Bronchial epithelial cell (primary cell): ENCODE results near the gene TUSC2. TPM values are rescaled to one million over a fixed set of nuclear protein-coding genes. Genes with fewer than 3 reads are reported as not detected.

Source experiments
- DNase-seq: peaks from one replicate; pipeline ENCODE4 v3.0.0-alpha.2; 2010; ENCODE audit warnings: low read depth
- FAIRE-seq: peaks from 2 replicates; lab custom pipeline; 2011; peaks lifted over from hg19 to GRCh38; lab: Jason Lieb, UNC
- H3K27me3 ChIP-seq: 2 replicates; pipeline ENCODE4 v1.5.1; 2011; ENCODE audit warnings: low read length; ENCODE audit not compliant: control insufficient read depth, insufficient read depth
- H3K36me3 ChIP-seq: 2 replicates; pipeline ENCODE4 v1.5.1; 2011; ENCODE audit warnings: low read length; ENCODE audit not compliant: control insufficient read depth, insufficient read depth
- H3K4me3 ChIP-seq: 2 replicates; pipeline ENCODE4 v1.5.1; 2011; ENCODE audit warnings: mild to moderate bottlenecking, low read depth, low read length, control low read depth
- CTCF ChIP-seq: IDR thresholded peaks from 2 replicates; pipeline ENCODE4 v1.5.1; 2011; ENCODE audit warnings: mild to moderate bottlenecking, moderate library complexity, low read length, control low read depth, inconsistent platforms; ENCODE audit not compliant: insufficient read depth, severe bottlenecking
- total RNA-seq: library from RNA; depleted of rRNA; stranded (reverse); fragments of >200 nt; gene quantifications from 2 replicates; pipeline ENCODE4 v1.2.1, GENCODE V29; 2014

The TUSC2 gene
- total RNA-seq, 1 donor from 2014 or later = 21.9 TPM

DNA sequence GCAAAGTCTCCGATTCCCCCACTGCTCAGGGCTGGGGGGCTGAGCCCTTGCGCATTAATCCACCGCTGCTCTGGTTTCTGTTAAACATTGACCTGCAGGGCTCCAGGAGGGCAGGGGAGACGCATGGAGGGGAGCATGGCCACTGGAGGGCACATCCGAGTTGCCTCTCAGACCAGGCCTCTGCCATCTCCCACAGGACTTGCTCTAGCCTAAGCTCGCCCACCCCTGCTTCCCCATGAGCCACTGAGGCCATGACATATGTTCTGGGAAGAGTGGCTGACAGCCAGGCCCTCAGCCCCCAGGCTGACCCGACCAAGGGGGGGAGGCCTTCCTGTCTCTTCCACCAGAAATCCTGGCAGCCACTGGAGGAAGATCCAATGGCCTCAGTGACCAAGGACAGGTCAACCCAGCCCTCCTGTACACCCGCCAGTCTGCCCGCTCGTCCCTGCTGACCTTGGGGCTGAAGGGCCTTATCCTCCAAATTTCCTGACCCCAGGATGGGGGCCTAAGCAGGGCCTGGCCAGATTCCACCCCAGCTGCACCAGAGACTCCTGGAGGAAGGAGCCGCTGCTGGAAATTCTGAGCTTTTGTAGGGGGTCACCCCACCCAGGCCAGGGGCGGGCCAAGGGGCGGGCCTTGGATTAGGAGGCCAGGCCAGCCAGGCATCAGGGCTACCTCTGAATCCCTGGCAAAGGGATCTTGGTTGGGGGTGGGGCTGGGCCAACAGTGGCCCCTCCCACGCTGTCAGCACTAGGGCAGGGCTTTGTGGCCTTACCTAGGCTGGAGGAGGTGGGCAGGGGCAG lies 24.8 kb downstream of the TUSC2 start, which contains the start of gene HYAL1:
Gene HYAL1 (minus strand): TSS at position 562 of the 803 bp plus-strand sequence. CDS start 618 bp downstream, outside the sequence.
- Histone ChIP-seq H3K36me3 (no peaks in the 10 kb centered on the region), H3K27me3 (no peaks in the 10 kb centered on the region), H3K4me3 (no peak within 1 kb of the TSS)
- FAIRE-seq (no peak), DNase-seq (peak; percentile 18)
- peak; percentile 20 for TF ChIP-seq CTCF

GRCh38 chr3:50302095-50303012 lies 25.7 kb downstream of the TUSC2 start:
- DNase-seq (no peak), FAIRE-seq (no peak)
- Histone ChIP-seq H3K36me3 (no peaks in the 10 kb centered on the region), H3K4me3 (no peak overlapping the region), H3K27me3 (no peaks in the 10 kb centered on the region)
- TF ChIP-seq CTCF = no peak

- H3K36me3 ChIP-seq = peaks cover 1% of the 10 kb centered on the region
- DNase-seq = no peak
- no peak for TF ChIP-seq CTCF
- no peak for FAIRE-seq
- no peak overlapping the region for H3K4me3 ChIP-seq
- no peaks in the 10 kb centered on the region for H3K27me3 ChIP-seq
Measured at GRCh38 chr3:50300681-50301254, 27.3 kb downstream of the TUSC2 start.

- peak overlapping the region; percentile 7 for H3K4me3 ChIP-seq
- FAIRE-seq (peak; percentile 93), DNase-seq (peak; percentile 95)
- H3K27me3 ChIP-seq = no peaks in the 10 kb centered on the region
- peaks cover 1% of the 10 kb centered on the region for H3K36me3 ChIP-seq
- no peak for TF ChIP-seq CTCF
Measured at GRCh38 chr3:50299929-50300680, 27.9 kb downstream of the TUSC2 start.

DNA sequence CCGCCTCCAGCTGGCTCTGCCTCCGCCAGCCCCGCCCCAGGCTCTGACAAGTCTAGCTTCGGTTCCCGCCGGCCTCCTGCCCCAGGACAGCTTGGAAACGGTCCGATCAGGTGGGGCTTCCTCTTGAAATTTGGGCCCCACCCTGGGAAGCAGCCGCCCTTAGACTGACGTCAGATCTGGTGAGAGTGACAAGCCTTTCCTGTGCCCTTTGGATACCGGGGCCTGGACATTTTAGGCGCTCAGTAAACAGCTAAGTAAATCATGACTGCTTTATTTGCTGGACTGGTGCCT lies 28.4 kb downstream of the TUSC2 start:
- H3K4me3 ChIP-seq = peak overlapping the region; percentile 7
- DNase-seq (no peak), FAIRE-seq (peak; percentile 58)
- H3K27me3 ChIP-seq = no peaks in the 10 kb centered on the region
- peaks cover 1% of the 10 kb centered on the region for H3K36me3 ChIP-seq
- no peak for TF ChIP-seq CTCF
